Panc1 (cell line): Measurements from ENCODE around the gene ZNF804B. TPM values are rescaled to one million over a fixed set of nuclear protein-coding genes. Genes with fewer than 3 reads are reported as not detected.

Source experiments
- ATAC-seq: fragments of 200-7000 bp; cut with Tn5 transposase; 2 replicates; pipeline ENCODE4 v1.9.1; 2020; ENCODE audit warnings: mild to moderate bottlenecking, moderate library complexity
- BruUV-seq: library from RNA; stranded (reverse); fragments of 400-500 nt; replicated peaks from 2 replicates; lab custom pipeline; 2021; lab: Mats Ljungman, UMichigan
- CTCF ChIA-PET: fragments of 300-600 bp; sonication (Branson Sonifier 250); formaldehyde crosslinking; loops from one replicate; lab custom pipeline; 2022; ENCODE audit warnings: antibody characterized with exemption; lab: Charles Lee
- POLR2A ChIA-PET: fragments of 300-600 bp; sonication (Branson Sonifier 250); formaldehyde crosslinking; loops from one replicate; lab custom pipeline; 2022; ENCODE audit warnings: antibody characterized with exemption; lab: Charles Lee
- DNase-seq: peaks from one replicate; pipeline ENCODE4 v3.0.0-alpha.2; 2010; ENCODE audit warnings: low read depth, low spot score
- H3K27ac ChIP-seq: 2 replicates; pipeline ENCODE4 v1.5.1; 2011; ENCODE audit warnings: mild to moderate bottlenecking, low read length, inconsistent platforms
- H3K27me3 ChIP-seq: fragments of 200-500 bp; sonication (Bioruptor generic); 2 replicates; pipeline ENCODE4 v1.6.0; 2014; ENCODE audit warnings: low read length, inconsistent platforms; ENCODE audit not compliant: control insufficient read depth, insufficient read depth
- H3K36me3 ChIP-seq: fragments of 200-500 bp; sonication (Bioruptor generic); 2 replicates; pipeline ENCODE4 v1.5.1; 2014; ENCODE audit warnings: inconsistent platforms, mild to moderate bottlenecking, low read length, moderate library complexity; ENCODE audit not compliant: control insufficient read depth, insufficient read depth
- H3K4me1 ChIP-seq: 2 replicates; pipeline ENCODE4 v1.5.1; 2011; ENCODE audit warnings: inconsistent platforms, mild to moderate bottlenecking, low read length, moderate library complexity; ENCODE audit not compliant: control insufficient read depth, insufficient read depth
- H3K4me3 ChIP-seq, 2 experiments: 2 replicates each; pipeline ENCODE4 v1.5.1; 2011 to 2012; ENCODE audit warnings: low read depth in 2 of 2, low read length in 2 of 2, mild to moderate bottlenecking in 2 of 2, inconsistent platforms in 1 of 2, moderate library complexity in 1 of 2
- H3K9me3 ChIP-seq: fragments of 200-500 bp; sonication (Bioruptor generic); 2 replicates; pipeline ENCODE4 v1.5.1; 2014; ENCODE audit warnings: low read depth, mild to moderate bottlenecking, inconsistent platforms, low read length, moderate library complexity; ENCODE audit not compliant: control insufficient read depth, insufficient read depth
- POLR2AphosphoS5 ChIP-seq: IDR thresholded peaks from 2 replicates; pipeline ENCODE4 v1.6.1; 2012; ENCODE audit warnings: mild to moderate bottlenecking, low read depth, low read length, moderate library complexity
- SIN3A ChIP-seq: IDR thresholded peaks from 2 replicates; pipeline ENCODE4 v1.6.1; 2012; ENCODE audit warnings: low read depth, mild to moderate bottlenecking, low read length, moderate library complexity, borderline replicate concordance; ENCODE audit not compliant: insufficient read depth
- TCF7L2 ChIP-seq: IDR thresholded peaks from 2 replicates; pipeline ENCODE4 v1.6.1; 2011; ENCODE audit warnings: mild to moderate bottlenecking, low read depth, low read length, inconsistent platforms
- in situ Hi-C: cut with HindIII; loops from 2 replicates; pipeline ENCODE4 v1.10.0; 2016; ENCODE audit warnings: low sequenced_read_pairs, low pct_unique_long_range_greater_than_20kb
- intact Hi-C: fragments of 100-400 bp; cut with micrococcal nuclease; formaldehyde crosslinking; loops from one replicate; pipeline ENCODE4 v1.10.0; 2022; ENCODE audit not compliant: unreplicated experiment
- total RNA-seq: library from RNA; stranded (reverse); gene quantifications from one replicate; pipeline ENCODE4 v1.2.1, GENCODE V29; 2021; ENCODE audit not compliant: unreplicated experiment
- TF ChIP-seq, protein P1 (sequence below): fragments of 450-650 bp; IDR thresholded peaks from 2 replicates; pipeline ENCODE4 v1.5.1; 2017; ENCODE audit warnings: mild to moderate bottlenecking
- TF ChIP-seq, protein P2 (sequence below), 2 experiments: IDR thresholded peaks; 2 replicates each; pipeline ENCODE4 v1.6.1; 2011 to 2012; ENCODE audit warnings: low read depth in 2 of 2, control low read depth in 1 of 2, low read length in 1 of 2, mild to moderate bottlenecking in 1 of 2, moderate library complexity in 1 of 2; ENCODE audit not compliant: insufficient read depth in 1 of 2

The ZNF804B gene
- total RNA-seq, 1 experiment from 2014 or later = not detected

DNA sequence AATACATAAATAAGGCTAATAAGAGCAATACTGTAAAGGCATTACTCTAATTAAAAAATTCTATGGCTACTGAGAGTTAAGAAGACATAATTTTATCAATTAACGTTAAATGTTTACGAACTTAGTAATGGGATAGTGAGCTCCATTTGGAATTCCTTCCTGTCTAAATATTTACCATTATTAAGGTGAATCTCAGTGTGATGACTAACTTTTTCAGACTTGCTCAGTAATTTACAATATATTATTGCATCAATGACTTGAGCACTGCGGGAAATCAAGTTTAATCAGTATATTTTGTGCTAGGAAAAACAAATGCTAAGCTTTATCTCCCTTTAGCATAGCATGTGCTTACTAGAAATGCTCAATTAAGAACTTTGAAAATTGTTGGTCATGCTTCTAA is 318.5 kb downstream of the ZNF804B start:
- Histone ChIP-seq H3K27ac (no peak overlapping the region), H3K4me1 (no peaks in the 10 kb centered on the region), H3K9me3 (0 out of 2 replicates have a peak, but pooled peaks cover 2% of the 10 kb centered on the region), H3K27me3 (no peaks in the 10 kb centered on the region), H3K4me3 (no peak overlapping the region), H3K36me3 (no peaks in the 10 kb centered on the region; the same call in 1 of the 2 replicates)
- POLR2A ChIA-PET = no interaction called here
- intact Hi-C loops = no loop called here
- no peak for DNase-seq
- in situ Hi-C loops = no loop called here
- BruUV-seq = no TSS peak
- no peak for ATAC-seq
- CTCF ChIA-PET = no interaction called here
- TF ChIP-seq TCF7L2 = no peak
- TF ChIP-seq SIN3A = no peak
- no peak for TF ChIP-seq POLR2AphosphoS5
- TF ChIP-seq, protein P1, sequence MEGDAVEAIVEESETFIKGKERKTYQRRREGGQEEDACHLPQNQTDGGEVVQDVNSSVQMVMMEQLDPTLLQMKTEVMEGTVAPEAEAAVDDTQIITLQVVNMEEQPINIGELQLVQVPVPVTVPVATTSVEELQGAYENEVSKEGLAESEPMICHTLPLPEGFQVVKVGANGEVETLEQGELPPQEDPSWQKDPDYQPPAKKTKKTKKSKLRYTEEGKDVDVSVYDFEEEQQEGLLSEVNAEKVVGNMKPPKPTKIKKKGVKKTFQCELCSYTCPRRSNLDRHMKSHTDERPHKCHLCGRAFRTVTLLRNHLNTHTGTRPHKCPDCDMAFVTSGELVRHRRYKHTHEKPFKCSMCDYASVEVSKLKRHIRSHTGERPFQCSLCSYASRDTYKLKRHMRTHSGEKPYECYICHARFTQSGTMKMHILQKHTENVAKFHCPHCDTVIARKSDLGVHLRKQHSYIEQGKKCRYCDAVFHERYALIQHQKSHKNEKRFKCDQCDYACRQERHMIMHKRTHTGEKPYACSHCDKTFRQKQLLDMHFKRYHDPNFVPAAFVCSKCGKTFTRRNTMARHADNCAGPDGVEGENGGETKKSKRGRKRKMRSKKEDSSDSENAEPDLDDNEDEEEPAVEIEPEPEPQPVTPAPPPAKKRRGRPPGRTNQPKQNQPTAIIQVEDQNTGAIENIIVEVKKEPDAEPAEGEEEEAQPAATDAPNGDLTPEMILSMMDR = no peak
- TF ChIP-seq, protein P2, sequence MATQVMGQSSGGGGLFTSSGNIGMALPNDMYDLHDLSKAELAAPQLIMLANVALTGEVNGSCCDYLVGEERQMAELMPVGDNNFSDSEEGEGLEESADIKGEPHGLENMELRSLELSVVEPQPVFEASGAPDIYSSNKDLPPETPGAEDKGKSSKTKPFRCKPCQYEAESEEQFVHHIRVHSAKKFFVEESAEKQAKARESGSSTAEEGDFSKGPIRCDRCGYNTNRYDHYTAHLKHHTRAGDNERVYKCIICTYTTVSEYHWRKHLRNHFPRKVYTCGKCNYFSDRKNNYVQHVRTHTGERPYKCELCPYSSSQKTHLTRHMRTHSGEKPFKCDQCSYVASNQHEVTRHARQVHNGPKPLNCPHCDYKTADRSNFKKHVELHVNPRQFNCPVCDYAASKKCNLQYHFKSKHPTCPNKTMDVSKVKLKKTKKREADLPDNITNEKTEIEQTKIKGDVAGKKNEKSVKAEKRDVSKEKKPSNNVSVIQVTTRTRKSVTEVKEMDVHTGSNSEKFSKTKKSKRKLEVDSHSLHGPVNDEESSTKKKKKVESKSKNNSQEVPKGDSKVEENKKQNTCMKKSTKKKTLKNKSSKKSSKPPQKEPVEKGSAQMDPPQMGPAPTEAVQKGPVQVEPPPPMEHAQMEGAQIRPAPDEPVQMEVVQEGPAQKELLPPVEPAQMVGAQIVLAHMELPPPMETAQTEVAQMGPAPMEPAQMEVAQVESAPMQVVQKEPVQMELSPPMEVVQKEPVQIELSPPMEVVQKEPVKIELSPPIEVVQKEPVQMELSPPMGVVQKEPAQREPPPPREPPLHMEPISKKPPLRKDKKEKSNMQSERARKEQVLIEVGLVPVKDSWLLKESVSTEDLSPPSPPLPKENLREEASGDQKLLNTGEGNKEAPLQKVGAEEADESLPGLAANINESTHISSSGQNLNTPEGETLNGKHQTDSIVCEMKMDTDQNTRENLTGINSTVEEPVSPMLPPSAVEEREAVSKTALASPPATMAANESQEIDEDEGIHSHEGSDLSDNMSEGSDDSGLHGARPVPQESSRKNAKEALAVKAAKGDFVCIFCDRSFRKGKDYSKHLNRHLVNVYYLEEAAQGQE (IDR thresholded peaks at IDR 0.05; ENCODE audit: insufficient read depth in 1 of 2, low read depth in 2 of 2, low read length in 1 of 2) = no peak

DNA sequence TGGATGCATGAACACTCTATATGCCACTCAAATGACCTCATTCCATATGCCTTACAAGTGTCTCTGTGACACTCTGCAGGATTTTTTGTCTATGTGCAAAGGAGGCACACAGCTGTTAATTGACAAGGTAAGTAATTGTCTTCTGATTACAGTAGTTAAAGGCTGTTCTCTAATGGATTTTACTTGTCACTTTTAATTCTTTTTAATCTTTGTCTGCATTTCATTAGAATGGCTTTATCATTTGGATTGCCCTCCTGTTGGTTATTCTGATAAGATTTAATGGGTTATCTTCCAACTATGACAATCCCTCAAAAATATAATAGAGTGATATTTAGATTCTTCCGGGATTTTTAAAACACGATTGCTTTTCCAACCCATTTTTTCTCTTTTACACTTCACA is 326.1 kb downstream of the ZNF804B start:
- no peaks in the 10 kb centered on the region for H3K27me3 ChIP-seq
- TF ChIP-seq, protein P2 (IDR thresholded peaks at IDR 0.05; ENCODE audit: insufficient read depth in 1 of 2, low read depth in 2 of 2, low read length in 1 of 2) = no peak
- TF ChIP-seq, protein P1 = no peak
- BruUV-seq = no TSS peak
- no peak for DNase-seq
- H3K9me3 ChIP-seq = 0 out of 2 replicates have a peak, but pooled peaks cover 2% of the 10 kb centered on the region
- no peak for ATAC-seq
- H3K27ac ChIP-seq = no peak overlapping the region
- H3K4me1 ChIP-seq = no peaks in the 10 kb centered on the region
- no peaks in the 10 kb centered on the region; the same call in 1 of the 2 replicates for H3K36me3 ChIP-seq
- ChIA-PET CTCF (no interaction called here), POLR2A (no interaction called here)
- H3K4me3 ChIP-seq = no peak overlapping the region
- in situ Hi-C loops (no loop called here), intact Hi-C loops (no loop called here)
